Measurements from ENCODE around the gene PTPRN. TPM values are rescaled to one million over a fixed set of nuclear protein-coding genes. Genes with fewer than 3 reads are reported as not detected.

Gene PTPRN
- total and polyA plus RNA-seq, 2 donors (not counting 3 experiments of a cell fraction or from before 2014, with no cell fraction given) = not detected

DNA sequence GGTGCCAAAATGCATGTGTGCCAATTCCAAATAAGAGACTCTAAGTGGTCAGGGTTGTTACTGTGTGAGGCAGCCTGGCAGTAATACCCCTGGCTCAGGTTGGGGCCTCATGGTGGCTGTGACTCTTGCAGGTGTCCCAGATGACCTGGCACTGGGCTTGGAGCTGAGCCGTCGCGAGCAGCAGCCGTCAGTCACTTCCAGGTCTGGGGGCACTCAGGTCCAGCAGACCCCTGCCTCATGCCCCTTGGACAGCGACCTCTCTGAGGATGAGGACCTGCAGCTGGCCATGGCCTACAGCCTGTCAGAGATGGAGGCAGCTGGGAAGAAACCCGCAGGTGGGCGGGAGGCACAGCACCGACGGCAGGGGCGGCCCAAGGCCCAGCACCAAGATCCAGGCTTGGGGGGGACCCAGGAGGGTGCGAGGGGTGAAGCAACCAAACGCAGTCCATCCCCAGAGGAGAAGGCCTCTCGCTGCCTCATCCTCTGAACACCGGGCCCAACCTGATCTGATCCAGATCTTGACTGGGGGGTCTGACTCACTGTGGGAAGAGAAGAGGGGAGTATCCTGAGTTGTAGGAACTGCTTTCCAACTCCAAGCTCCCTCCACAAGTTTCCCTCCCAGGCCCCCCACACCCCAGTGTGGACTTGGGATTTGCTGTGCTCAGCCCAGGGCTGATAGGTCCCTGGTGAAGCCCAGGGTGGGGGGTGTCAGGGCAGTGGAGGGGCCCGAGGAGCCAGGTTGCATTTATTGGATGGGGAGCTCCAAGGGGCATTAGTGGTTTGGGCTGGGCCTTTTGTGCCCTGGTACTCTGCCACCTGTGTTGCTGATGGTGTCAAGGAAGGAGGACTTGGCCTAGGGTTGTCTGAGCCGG is 24.5 kb downstream of the PTPRN start:
- Histone ChIP-seq H3K4me1 (ENCODE audit: control insufficient read depth, extremely low read depth, insufficient read depth, low read length) (peaks cover 6% of the 10 kb centered on the region), H3K9me3 (replicated peaks; ENCODE audit: control insufficient read depth, insufficient read depth, low read length) (no peaks in the 10 kb centered on the region), H3K4me3 (replicated peaks in 1 of 3; ENCODE audit: insufficient read depth in 1 of 3, low read depth in 1 of 3, low read length in 3 of 3) (no peak overlapping the region), H3K9me1 (replicated peaks; ENCODE audit: control insufficient read depth, extremely low read depth, insufficient read depth, low read length) (no peaks in the 10 kb centered on the region), H3K27ac (ENCODE audit: insufficient read depth, low read depth, low read length) (no peak overlapping the region), H3K36me3 (ENCODE audit: control insufficient read depth in 2 of 2, extremely low read depth in 1 of 2, insufficient read depth in 2 of 2, low read length in 2 of 2) (peaks cover 0 to 21% of the 10 kb centered on the region in 2 experiments), H3K27me3 (ENCODE audit: control insufficient read depth in 2 of 2, insufficient read depth in 2 of 2, low read length in 2 of 2) (no peaks in the 10 kb centered on the region), H3K9ac (replicated peaks; ENCODE audit: extremely low read depth, insufficient read depth, low read length) (no peak overlapping the region), H3K4me2 (ENCODE audit: insufficient read depth, low read length) (no peak overlapping the region), H3K79me2 (ENCODE audit: control insufficient read depth, insufficient read depth, low read length) (no peaks in the 10 kb centered on the region), H2AFZ (ENCODE audit: low read depth, low read length) (no peak overlapping the region), H4K20me1 (replicated peaks; ENCODE audit: control insufficient read depth, extremely low read depth, insufficient read depth, low read length) (no peaks in the 10 kb centered on the region)
- POLR2A ChIA-PET = no interaction called here
- CTCF ChIA-PET = interaction anchor here (12.6 kb wide), 1 partner anchor 10 kb away, joined by 253 read pairs; no protein-coding TSS in a partner anchor
- no TSS peak for BruUV-seq (replicated peaks)
- intact Hi-C loops (cut with micrococcal nuclease) (no loop called here), dilution Hi-C loops (cut with MboI; ENCODE audit: extremely low pct_ligation_motif_present, low sequenced_read_pairs) (no loop called here)
- TF ChIP-seq, protein P1, sequence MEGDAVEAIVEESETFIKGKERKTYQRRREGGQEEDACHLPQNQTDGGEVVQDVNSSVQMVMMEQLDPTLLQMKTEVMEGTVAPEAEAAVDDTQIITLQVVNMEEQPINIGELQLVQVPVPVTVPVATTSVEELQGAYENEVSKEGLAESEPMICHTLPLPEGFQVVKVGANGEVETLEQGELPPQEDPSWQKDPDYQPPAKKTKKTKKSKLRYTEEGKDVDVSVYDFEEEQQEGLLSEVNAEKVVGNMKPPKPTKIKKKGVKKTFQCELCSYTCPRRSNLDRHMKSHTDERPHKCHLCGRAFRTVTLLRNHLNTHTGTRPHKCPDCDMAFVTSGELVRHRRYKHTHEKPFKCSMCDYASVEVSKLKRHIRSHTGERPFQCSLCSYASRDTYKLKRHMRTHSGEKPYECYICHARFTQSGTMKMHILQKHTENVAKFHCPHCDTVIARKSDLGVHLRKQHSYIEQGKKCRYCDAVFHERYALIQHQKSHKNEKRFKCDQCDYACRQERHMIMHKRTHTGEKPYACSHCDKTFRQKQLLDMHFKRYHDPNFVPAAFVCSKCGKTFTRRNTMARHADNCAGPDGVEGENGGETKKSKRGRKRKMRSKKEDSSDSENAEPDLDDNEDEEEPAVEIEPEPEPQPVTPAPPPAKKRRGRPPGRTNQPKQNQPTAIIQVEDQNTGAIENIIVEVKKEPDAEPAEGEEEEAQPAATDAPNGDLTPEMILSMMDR (IDR thresholded peaks at IDR 0.05; ENCODE audit: extremely low read depth in 1 of 2, insufficient read depth in 1 of 2, low read depth in 1 of 2, low read length in 2 of 2) = no peak
- TF ChIP-seq EZH2 (IDR thresholded peaks at IDR 0.05; ENCODE audit: borderline replicate concordance, low read depth, low read length, severe bottlenecking) = no peak
- no peak for TF ChIP-seq FOS (IDR thresholded peaks at IDR 0.05; ENCODE audit: borderline replicate concordance, insufficient read depth, low read length)
- no peak for TF ChIP-seq POLR2A (IDR thresholded peaks at IDR 0.05; ENCODE audit: low read depth, low read length)
- TF ChIP-seq POLR2AphosphoS5 (IDR thresholded peaks at IDR 0.05; ENCODE audit: insufficient read depth, low read depth, low read length) = no peak
- no peak for TF ChIP-seq MYC (IDR thresholded peaks at IDR 0.05; ENCODE audit: low read depth, low read length)
- TF ChIP-seq JUN (IDR thresholded peaks at IDR 0.05; ENCODE audit: borderline replicate concordance, insufficient read depth, insufficient read length, low read depth) = no peak
- TF ChIP-seq, protein P2, sequence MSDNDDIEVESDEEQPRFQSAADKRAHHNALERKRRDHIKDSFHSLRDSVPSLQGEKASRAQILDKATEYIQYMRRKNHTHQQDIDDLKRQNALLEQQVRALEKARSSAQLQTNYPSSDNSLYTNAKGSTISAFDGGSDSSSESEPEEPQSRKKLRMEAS (IDR thresholded peaks at IDR 0.05; ENCODE audit: insufficient read depth, insufficient read length) = no peak
- no peak for TF ChIP-seq GATA2 (IDR thresholded peaks at IDR 0.05; ENCODE audit: insufficient read depth, insufficient read length, low read depth, low read length)
- no peak for FAIRE-seq
- DNase-seq (ENCODE audit: low read depth, low spot score) = no peak

All from endothelial cell of umbilical vein (primary cell).